ENCODE data around the gene PODNL1.
A peak's percentile ranks its signal among the peaks of the same experiment; 100 is the strongest.

PODNL1 gene

DNA sequence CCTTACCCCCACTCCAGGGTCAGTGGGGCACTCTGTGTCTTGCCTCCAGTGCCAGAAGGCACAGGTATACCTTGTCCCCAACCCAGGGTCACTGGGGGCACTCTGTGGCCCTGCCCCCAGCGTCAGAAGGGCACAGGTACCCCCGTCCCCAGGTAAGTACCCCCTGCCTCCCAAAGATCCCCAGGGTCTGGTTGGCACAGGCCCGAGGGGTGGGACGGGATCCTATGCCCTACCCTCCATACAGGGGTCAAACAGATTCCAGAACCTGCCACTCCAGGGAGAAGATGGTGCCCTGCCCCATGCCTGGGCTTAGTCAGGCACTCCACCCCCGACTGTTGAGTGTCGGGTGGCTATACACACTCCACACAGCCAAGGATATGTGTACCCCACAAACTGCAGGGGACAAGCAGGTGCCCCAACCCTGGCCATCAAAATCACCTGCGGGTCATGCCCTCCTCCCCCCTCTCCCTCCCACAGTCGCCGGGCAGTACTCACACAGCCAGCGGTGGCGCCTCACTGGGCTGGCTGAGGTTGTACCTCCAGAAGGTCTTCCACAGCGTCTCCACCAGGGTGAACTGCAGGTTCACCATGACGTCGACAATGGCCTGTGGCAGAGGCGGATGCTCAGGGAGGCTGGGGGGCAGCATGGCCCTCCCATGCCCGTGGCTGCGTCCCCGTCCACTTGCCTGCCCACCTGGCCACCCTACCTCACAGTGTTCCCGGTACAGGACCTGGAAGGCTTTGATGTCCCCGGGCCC is 27.9 kb upstream of the PODNL1 start:
- no peak for DNase-seq (ENCODE audit: low read depth)
- TF ChIP-seq, protein P1, sequence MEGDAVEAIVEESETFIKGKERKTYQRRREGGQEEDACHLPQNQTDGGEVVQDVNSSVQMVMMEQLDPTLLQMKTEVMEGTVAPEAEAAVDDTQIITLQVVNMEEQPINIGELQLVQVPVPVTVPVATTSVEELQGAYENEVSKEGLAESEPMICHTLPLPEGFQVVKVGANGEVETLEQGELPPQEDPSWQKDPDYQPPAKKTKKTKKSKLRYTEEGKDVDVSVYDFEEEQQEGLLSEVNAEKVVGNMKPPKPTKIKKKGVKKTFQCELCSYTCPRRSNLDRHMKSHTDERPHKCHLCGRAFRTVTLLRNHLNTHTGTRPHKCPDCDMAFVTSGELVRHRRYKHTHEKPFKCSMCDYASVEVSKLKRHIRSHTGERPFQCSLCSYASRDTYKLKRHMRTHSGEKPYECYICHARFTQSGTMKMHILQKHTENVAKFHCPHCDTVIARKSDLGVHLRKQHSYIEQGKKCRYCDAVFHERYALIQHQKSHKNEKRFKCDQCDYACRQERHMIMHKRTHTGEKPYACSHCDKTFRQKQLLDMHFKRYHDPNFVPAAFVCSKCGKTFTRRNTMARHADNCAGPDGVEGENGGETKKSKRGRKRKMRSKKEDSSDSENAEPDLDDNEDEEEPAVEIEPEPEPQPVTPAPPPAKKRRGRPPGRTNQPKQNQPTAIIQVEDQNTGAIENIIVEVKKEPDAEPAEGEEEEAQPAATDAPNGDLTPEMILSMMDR (conservative IDR thresholded peaks at IDR 0.05; ENCODE audit: low read depth, low read length) = no peak
- H3K4me3 ChIP-seq (ENCODE audit: low read depth, low read length) = no peak overlapping the region

DNA sequence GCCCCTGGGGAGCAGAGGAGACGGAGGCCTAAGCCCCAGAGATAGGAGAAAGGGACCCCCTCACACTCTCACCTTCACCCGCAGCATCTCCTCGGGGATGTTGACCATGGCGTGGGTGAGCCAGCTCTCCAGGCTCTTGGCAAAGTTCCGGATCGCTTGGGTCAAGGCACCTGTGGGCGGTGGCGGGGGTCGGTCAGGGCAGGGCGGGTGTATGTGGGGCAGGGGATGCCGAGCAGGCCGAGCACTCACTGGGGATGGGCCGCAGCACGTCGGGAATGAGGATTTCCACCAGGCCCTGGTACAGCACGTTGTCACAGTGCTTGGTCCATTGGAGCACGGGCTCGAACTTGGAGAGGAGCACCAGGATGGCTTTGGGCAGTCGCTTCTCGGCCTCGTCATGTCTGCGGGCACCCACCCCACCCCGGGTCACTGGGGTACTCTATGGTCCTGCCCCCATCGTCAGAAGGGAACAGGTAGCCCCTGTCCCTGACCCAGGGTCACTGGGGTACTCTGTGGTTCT is 27.2 kb upstream of the PODNL1 start:
- DNase-seq (ENCODE audit: low read depth) = no peak
- no peak overlapping the region for H3K4me3 ChIP-seq (ENCODE audit: low read depth, low read length)
- TF ChIP-seq, protein P1 (conservative IDR thresholded peaks at IDR 0.05; ENCODE audit: low read depth, low read length) = no peak

DNA sequence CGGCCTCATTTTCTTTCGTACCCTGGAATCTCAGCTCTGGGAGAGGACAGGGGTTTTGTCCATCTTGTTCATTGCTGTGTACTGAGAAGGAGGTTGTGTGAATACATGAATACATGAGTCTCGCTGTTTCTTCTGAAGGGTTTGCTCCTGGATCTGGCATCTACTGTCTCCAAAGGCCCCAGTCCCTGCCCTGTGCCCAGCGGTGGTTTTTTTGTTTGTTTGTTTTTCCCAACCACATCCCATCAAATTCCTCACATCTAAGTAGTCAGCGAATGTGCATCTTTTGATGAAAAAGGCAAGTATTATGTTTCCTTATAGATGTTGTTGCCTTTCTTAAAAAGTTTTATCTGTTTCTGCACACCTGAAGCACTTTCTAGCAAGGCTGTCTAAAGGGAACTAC is 26.6 kb upstream of the PODNL1 start:
- no peak overlapping the region for H3K4me3 ChIP-seq (ENCODE audit: low read depth, low read length)
- TF ChIP-seq, protein P1 (conservative IDR thresholded peaks at IDR 0.05; ENCODE audit: low read depth, low read length) = no peak
- peak; percentile 47 for DNase-seq (ENCODE audit: low read depth)

DNA sequence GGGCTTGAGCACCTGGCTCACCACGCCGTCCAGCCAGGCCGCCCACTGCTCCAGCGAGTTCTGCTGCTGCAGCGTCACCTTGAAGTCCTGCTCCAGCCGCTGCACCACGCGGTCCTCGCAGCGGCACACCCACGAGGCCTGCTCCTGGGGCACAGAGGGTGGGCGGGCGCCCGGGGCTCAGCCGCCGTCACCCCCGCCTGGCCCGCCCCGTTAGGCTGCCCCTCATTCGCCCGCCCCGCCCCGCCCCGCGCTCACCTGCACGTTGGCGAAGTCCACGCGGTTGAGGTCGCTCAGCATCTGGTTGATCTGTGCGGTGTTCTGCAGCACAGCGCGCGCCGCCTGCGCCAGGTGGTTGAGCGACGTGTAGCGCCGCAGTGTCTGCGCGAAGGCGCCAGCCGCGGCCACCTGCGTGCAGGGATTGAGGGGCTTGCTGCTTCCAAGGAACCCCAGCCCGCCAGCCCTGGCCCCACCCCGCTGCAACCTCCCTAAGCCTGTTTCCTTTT is 25.4 kb upstream of the PODNL1 start:
- TF ChIP-seq, protein P1 (conservative IDR thresholded peaks at IDR 0.05; ENCODE audit: low read depth, low read length) = no peak
- DNase-seq (ENCODE audit: low read depth) = no peak
- H3K4me3 ChIP-seq (ENCODE audit: low read depth, low read length) = no peak overlapping the region

DNA sequence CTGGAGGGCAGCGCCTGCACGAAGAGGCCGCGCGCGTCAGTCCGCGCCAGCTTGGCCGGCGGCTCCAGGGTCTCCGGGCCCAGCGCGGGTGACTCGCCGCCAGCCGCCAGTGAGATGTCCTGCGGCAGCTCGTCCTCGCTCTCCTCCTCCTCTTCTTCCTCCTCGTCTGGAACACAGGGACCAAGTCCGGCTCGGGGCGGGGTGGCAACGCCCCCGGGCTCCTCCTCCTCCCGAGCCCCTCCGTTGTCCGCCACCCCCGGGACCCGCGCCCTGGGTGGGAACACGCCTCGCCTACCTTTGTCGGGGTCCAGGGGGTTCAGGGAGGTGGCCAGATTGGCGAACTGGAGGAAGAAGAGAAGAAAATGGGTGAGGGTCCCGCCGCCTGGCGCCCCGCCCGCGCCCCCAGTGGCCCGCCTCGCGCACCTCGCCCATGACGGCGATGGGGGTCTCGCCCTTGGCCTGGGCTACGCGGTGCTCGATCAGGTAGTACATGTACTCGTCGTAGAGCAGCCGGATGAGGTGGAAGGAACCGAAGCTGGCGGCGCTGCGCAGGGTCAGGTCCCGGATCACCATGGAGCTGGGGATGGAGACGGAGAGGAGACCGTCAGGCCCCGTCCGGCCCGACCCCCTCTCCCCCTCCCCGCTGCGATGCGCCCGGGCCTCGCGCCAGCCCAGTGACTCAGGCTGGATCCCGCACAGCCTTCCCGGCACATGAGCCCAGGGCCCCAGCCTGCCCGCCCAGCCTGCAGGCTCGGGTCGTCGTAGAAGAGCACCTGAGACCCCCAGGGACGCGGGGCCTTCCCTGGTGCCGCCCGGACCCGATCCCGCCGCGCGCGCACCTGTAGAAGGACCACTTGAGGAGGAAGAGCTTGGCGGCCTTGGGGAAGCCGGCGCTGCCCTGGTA is 24.7 kb upstream of the PODNL1 start:
- TF ChIP-seq, protein P1 (conservative IDR thresholded peaks at IDR 0.05; ENCODE audit: low read depth, low read length) = no peak
- H3K4me3 ChIP-seq (ENCODE audit: low read depth, low read length) = no peak overlapping the region
- DNase-seq (ENCODE audit: low read depth) = no peak

DNA sequence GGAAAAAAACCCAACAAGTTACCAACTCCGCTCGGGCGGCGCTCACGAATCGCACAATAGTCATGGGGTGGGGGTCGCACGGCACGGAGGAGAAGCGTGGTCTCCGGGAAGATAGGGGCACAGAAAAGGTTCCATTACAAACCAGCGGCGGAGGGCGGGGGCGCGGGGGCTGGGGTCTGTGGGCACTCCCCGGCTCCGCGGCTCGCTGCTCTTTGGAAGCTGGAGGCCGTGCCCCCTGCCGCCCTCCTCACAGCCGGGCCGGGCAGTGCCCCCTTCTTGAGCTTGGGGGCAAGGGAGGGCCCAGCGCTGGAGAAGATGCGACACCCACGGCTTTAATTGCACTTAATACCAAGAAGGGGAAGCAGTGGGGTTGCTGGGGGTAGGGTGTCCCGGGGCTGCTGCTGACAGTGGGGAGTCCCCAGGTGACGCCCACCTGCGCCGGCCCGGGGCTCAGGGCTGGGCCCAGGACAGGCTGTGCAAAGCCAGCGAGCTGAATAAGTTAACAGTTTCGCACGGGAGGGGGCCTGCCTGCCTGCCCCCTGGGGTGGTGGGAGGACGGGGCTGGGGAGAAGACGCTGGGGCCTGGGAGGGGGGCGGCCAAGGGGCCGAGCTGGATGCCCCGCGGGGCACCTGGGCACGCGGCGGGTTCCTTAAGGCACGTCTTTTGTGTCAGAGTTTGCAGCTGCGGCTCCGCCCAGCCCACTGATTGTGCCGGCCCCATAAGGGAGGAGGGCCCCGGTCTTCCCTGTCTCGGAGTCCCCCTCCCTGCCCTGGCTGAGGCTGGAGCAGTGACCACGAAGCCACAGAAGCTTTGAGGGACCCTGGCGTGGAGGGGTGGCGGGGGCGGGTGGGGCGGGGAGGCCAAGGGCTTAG is 23.8 kb upstream of the PODNL1 start:
- TF ChIP-seq, protein P1 (conservative IDR thresholded peaks at IDR 0.05; ENCODE audit: low read depth, low read length) = no peak
- no peak for DNase-seq (ENCODE audit: low read depth)
- no peak overlapping the region for H3K4me3 ChIP-seq (ENCODE audit: low read depth, low read length)
